Caco-2 (cell line): ENCODE measurements around the gene CD9. TPM values are rescaled to one million over a fixed set of nuclear protein-coding genes. Genes with fewer than 3 reads are reported as not detected.

Source experiments
- BruUV-seq: library from RNA; stranded (reverse); fragments of 400-500 nt; replicated peaks from 2 replicates; lab custom pipeline; 2021; lab: Mats Ljungman, UMichigan
- CTCF ChIA-PET: fragments of 300-600 bp; sonication (Branson Sonifier 250); formaldehyde crosslinking; loops from one replicate; lab custom pipeline; 2022; ENCODE audit warnings: antibody characterized with exemption; lab: Charles Lee
- POLR2A ChIA-PET: fragments of 300-600 bp; sonication (Branson Sonifier 250); formaldehyde crosslinking; loops from one replicate; lab custom pipeline; 2022; ENCODE audit warnings: antibody characterized with exemption; lab: Charles Lee
- DNase-seq, 2 experiments: peaks; one replicate each; pipeline versions ENCODE4 v3.0.0 to v3.0.0-alpha.2; 2020 to 2022
- H3K27me3 ChIP-seq: replicated peaks from 2 replicates; pipeline ENCODE4 v1.6.0; 2011; ENCODE audit warnings: low read length; ENCODE audit not compliant: control insufficient read depth, insufficient read depth
- H3K36me3 ChIP-seq: 2 replicates; pipeline ENCODE4 v1.5.1; 2011; ENCODE audit warnings: low read length; ENCODE audit not compliant: control insufficient read depth, insufficient read depth
- H3K4me1 ChIP-seq: fragments of 250-450 bp; sonication (Bioruptor Pico); 2 replicates; pipeline ENCODE4 v1.5.1; 2020; ENCODE audit warnings: mild to moderate bottlenecking
- H3K4me3 ChIP-seq: 2 replicates; pipeline ENCODE4 v1.5.1; 2011; ENCODE audit warnings: low read depth, mild to moderate bottlenecking, control low read depth, low read length
- H3K9me3 ChIP-seq: fragments of 250-450 bp; sonication (Bioruptor Pico); 2 replicates; pipeline ENCODE4 v1.5.1; 2020; ENCODE audit warnings: mild to moderate bottlenecking, moderate library complexity
- H3K27ac Mint-ChIP-seq: one replicate; pipeline ENCODE4 v1.8.0; 2022; ENCODE audit warnings: mixed read lengths; ENCODE audit not compliant: unreplicated experiment
- H3K27me3 Mint-ChIP-seq: one replicate; pipeline ENCODE4 v1.8.0; 2022; ENCODE audit warnings: mixed read lengths; ENCODE audit not compliant: insufficient read depth, unreplicated experiment
- H3K36me3 Mint-ChIP-seq: one replicate; pipeline ENCODE4 v1.8.0; 2022; ENCODE audit warnings: mild to moderate bottlenecking, mixed read lengths; ENCODE audit not compliant: insufficient read depth, unreplicated experiment
- H3K4me1 Mint-ChIP-seq: one replicate; pipeline ENCODE4 v1.8.0; 2022; ENCODE audit warnings: low read depth, mixed read lengths; ENCODE audit not compliant: unreplicated experiment
- H3K4me3 Mint-ChIP-seq: one replicate; pipeline ENCODE4 v1.8.0; 2022; ENCODE audit warnings: mild to moderate bottlenecking, moderate library complexity, mixed read lengths; ENCODE audit not compliant: unreplicated experiment
- H3K9me3 Mint-ChIP-seq: one replicate; pipeline ENCODE4 v1.8.0; 2022; ENCODE audit warnings: mixed read lengths; ENCODE audit not compliant: unreplicated experiment
- CTCF ChIP-seq, 2 experiments: fragments of 200-600 bp in 1 of 2; IDR thresholded peaks; 1 replicate in 1 of 2; 2 replicates in 1 of 2; pipeline versions ENCODE4 v1.5.1 to v1.8.0; 2011 to 2022; ENCODE audit warnings: antibody characterized with exemption in 1 of 2, control low read depth in 1 of 2, inconsistent platforms in 1 of 2, low read depth in 1 of 2, low read length in 1 of 2, mild to moderate bottlenecking in 1 of 2, moderate library complexity in 1 of 2; ENCODE audit not compliant: insufficient read depth in 1 of 2, severe bottlenecking in 1 of 2, unreplicated experiment in 1 of 2
- intact Hi-C: fragments of 100-400 bp; cut with micrococcal nuclease; formaldehyde crosslinking; loops from one replicate; pipeline ENCODE4 v1.10.0; 2022; ENCODE audit not compliant: unreplicated experiment
- total RNA-seq: library from RNA; stranded (reverse); gene quantifications from 2 replicates; pipeline ENCODE4 v1.2.3, GENCODE V29; 2022

The CD9 gene
- total RNA-seq, 1 experiment from 2014 or later = 170 TPM

DNA sequence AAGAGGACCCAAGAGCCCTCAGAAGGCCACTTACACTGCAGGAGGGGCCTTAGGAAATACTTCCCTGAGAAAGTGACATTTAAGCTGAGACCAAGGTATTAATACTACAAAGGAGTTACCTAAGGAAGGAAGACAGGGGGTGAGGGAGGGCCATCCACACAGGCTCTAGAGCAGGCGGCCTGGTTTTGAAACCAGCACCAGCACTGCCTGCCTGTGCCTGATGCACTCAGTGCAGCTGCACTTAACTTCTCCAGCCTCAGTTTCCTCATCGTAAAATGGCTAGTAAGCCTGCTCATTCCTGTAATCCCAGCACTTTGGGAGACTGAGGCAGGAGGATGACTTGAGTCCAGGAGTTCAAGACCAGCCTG, 64.8 kb downstream of the CD9 start:
- Mint-ChIP-seq H3K4me1 (peaks cover 21% of the 10 kb centered on the region), H3K36me3 (no peaks in the 10 kb centered on the region), H3K4me3 (no peak overlapping the region), H3K27ac (peak overlapping the region; percentile 6), H3K27me3 (no peaks in the 10 kb centered on the region), H3K9me3 (no peaks in the 10 kb centered on the region)
- BruUV-seq = no TSS peak
- intact Hi-C loops = no loop called here
- no peaks in the 10 kb centered on the region for H3K9me3 ChIP-seq
- ChIA-PET POLR2A (no interaction called here), CTCF (interaction anchor here (1.6 kb wide), 1 partner anchor 69 kb away, joined by 7 read pairs; no protein-coding TSS in a partner anchor)
- TF ChIP-seq CTCF (IDR thresholded peaks at IDR 0.05; ENCODE audit: insufficient read depth in 1 of 2, low read depth in 1 of 2, low read length in 1 of 2, severe bottlenecking in 1 of 2, unreplicated experiment in 1 of 2) = no peak
- no peak for DNase-seq
- H3K36me3 ChIP-seq = no peaks in the 10 kb centered on the region
- peaks cover 17% of the 10 kb centered on the region for H3K4me1 ChIP-seq
- no peaks in the 10 kb centered on the region for H3K27me3 ChIP-seq
- no peak overlapping the region for H3K4me3 ChIP-seq

DNA sequence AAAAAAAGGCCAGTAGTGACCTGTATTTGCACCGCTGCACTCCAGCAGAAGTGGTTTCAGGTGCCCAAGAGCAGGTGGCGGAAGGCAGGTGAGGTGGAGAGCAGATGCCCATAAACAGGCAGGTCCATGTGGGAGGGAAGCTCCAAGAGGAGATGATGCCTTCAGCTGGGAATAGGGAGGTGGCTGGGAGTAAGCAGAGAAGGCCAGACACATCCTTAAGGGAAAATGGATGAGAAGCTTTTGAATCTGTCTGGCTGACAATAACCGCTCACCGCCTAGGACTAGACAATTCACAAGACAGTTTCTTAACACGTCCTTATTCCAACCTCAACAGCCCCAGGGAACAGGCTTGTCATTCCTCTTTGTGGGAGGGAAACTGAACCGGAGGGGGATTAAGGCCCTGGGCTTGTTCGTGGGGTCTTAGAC, 66.4 kb downstream of the CD9 start:
- no peaks in the 10 kb centered on the region for H3K36me3 Mint-ChIP-seq
- no peak for TF ChIP-seq CTCF (IDR thresholded peaks at IDR 0.05; ENCODE audit: insufficient read depth in 1 of 2, low read depth in 1 of 2, low read length in 1 of 2, severe bottlenecking in 1 of 2, unreplicated experiment in 1 of 2)
- Histone ChIP-seq H3K36me3 (no peaks in the 10 kb centered on the region), H3K4me3 (no peak overlapping the region), H3K9me3 (no peaks in the 10 kb centered on the region), H3K27me3 (no peaks in the 10 kb centered on the region), H3K4me1 (peaks cover 17% of the 10 kb centered on the region)
- peaks cover 21% of the 10 kb centered on the region for H3K4me1 Mint-ChIP-seq
- POLR2A ChIA-PET = no interaction called here
- no peaks in the 10 kb centered on the region for H3K9me3 Mint-ChIP-seq
- intact Hi-C loops = no loop called here
- H3K27me3 Mint-ChIP-seq = no peaks in the 10 kb centered on the region
- CTCF ChIA-PET = no interaction called here
- no peak for DNase-seq
- no peak overlapping the region for H3K27ac Mint-ChIP-seq
- BruUV-seq = no TSS peak
- no peak overlapping the region for H3K4me3 Mint-ChIP-seq

DNA sequence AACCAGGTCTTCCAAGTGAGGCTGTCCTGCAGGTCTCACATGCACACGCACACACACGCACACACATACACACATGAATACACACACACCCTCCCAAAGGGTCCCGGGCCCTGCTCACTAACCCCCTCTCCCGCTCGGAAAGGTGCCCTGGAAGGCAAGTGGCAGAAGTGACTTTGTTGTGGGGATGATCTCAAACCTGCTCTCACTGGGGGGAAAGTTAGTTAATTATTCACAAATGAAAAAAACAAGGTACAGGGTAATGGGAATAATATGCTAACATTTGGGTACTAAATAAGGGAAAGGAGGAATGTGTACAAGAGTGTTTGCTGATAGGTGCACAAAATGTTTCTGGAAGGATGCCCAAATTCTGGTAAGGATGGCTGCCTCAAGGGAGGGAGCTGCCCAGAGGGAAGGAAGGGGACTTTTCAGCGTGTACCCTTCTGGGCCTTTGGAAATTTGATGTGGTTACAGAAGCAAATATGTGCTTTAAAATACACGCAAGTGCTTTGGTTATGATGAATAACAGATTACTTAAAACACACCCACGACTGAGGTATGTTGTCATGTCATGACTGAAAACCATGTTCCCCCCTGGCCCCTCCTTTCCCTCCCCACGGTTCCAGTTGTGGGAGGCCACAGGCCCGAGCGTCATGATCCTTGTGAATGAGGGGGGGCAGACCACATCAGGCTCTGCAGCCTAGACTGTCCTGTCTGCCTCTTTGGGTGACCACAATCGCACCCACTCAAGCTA, 66.9 kb downstream of the CD9 start:
- CTCF ChIA-PET = no interaction called here
- Histone ChIP-seq H3K4me1 (peaks cover 17% of the 10 kb centered on the region), H3K27me3 (no peaks in the 10 kb centered on the region), H3K4me3 (no peak overlapping the region), H3K36me3 (no peaks in the 10 kb centered on the region), H3K9me3 (no peaks in the 10 kb centered on the region)
- Mint-ChIP-seq H3K36me3 (no peaks in the 10 kb centered on the region), H3K4me1 (peaks cover 22% of the 10 kb centered on the region), H3K4me3 (no peak overlapping the region), H3K9me3 (no peaks in the 10 kb centered on the region), H3K27ac (no peak overlapping the region), H3K27me3 (no peaks in the 10 kb centered on the region)
- no TSS peak for BruUV-seq
- POLR2A ChIA-PET = no interaction called here
- intact Hi-C loops = no loop called here
- no peak for TF ChIP-seq CTCF (IDR thresholded peaks at IDR 0.05; ENCODE audit: insufficient read depth in 1 of 2, low read depth in 1 of 2, low read length in 1 of 2, severe bottlenecking in 1 of 2, unreplicated experiment in 1 of 2)
- no peak for DNase-seq
